CD14-positive monocyte (primary cell): ENCODE data around the gene FAM168A. TPM values are rescaled to one million over a fixed set of nuclear protein-coding genes. Genes with fewer than 3 reads are reported as not detected.
A peak's percentile ranks its signal among the peaks of the same experiment; 100 is the strongest.

ENCODE experiments used
- DNase-seq, 3 donors: peaks; one replicate each; pipeline ENCODE4 v3.0.0-alpha.2; 2011 to 2022
- H2AFZ ChIP-seq: 2 replicates; pipeline ENCODE4 v1.6.0; 2012; ENCODE audit warnings: mild to moderate bottlenecking, low read depth, low read length, inconsistent platforms; ENCODE audit not compliant: insufficient read depth, poor library complexity, severe bottlenecking
- H3K27ac ChIP-seq, 2 donors: 1 replicate in 1 of 2; 2 replicates in 1 of 2; pipeline ENCODE4 v1.5.1; 2012 to 2013; ENCODE audit warnings: low read length in 2 of 2, control low read depth in 1 of 2, inconsistent platforms in 1 of 2, low read depth in 1 of 2, mild to moderate bottlenecking in 1 of 2
- H3K27me3 ChIP-seq, 2 donors: one replicate each; pipeline versions ENCODE4 v1.6.0 to v1.6.1; 2011 to 2013; ENCODE audit warnings: low read length in 2 of 2; ENCODE audit not compliant: control insufficient read depth in 2 of 2, insufficient read depth in 2 of 2
- H3K36me3 ChIP-seq, 2 donors: replicated peaks in 1 of 2; 1 replicate in 1 of 2; 2 replicates in 1 of 2; pipeline versions ENCODE4 v1.5.1 to v1.6.1; 2012 to 2013; ENCODE audit warnings: low read length in 2 of 2, control low read depth in 1 of 2, inconsistent platforms in 1 of 2, mild to moderate bottlenecking in 1 of 2; ENCODE audit not compliant: insufficient read depth in 2 of 2, control insufficient read depth in 1 of 2
- H3K4me1 ChIP-seq, 2 donors: 1 replicate in 1 of 2; 2 replicates in 1 of 2; pipeline versions ENCODE4 v1.5.1 to v1.6.1; 2012 to 2013; ENCODE audit warnings: low read length in 2 of 2, control low read depth in 1 of 2, inconsistent platforms in 1 of 2, mild to moderate bottlenecking in 1 of 2, moderate library complexity in 1 of 2; ENCODE audit not compliant: insufficient read depth in 2 of 2, control insufficient read depth in 1 of 2
- H3K4me2 ChIP-seq: replicated peaks from 2 replicates; pipeline ENCODE3; 2012; ENCODE audit warnings: low read length, moderate library complexity, mild to moderate bottlenecking; ENCODE audit not compliant: poor library complexity, severe bottlenecking; ENCODE audit errors: extremely low read depth
- H3K4me3 ChIP-seq, 3 experiments: fragments of 200-600 bp in 1 of 3; sonication (generic) in 1 of 3; replicated peaks in 1 of 3; 1 replicate in 2 of 3; 2 replicates in 1 of 3; pipeline ENCODE4 v1.5.1; 2011 to 2013; ENCODE audit warnings: low read length in 3 of 3, mild to moderate bottlenecking in 3 of 3, control low read depth in 2 of 3, low read depth in 2 of 3, inconsistent platforms in 1 of 3, moderate library complexity in 1 of 3
- H3K79me2 ChIP-seq: 2 replicates; pipeline ENCODE4 v1.6.0; 2012; ENCODE audit warnings: mild to moderate bottlenecking, control low read depth, inconsistent platforms, low read length, moderate library complexity; ENCODE audit not compliant: insufficient read depth
- H3K9ac ChIP-seq: 2 replicates; pipeline ENCODE4 v1.6.0; 2017; ENCODE audit warnings: low read length, mild to moderate bottlenecking; ENCODE audit not compliant: insufficient read depth, poor library complexity, severe bottlenecking
- H3K9me3 ChIP-seq, 2 donors: replicated peaks in 1 of 2; 1 replicate in 1 of 2; 2 replicates in 1 of 2; pipeline versions ENCODE4 v1.5.1 to v1.6.1; 2012 to 2013; ENCODE audit warnings: low read length in 2 of 2, control low read depth in 1 of 2; ENCODE audit not compliant: control insufficient read depth in 1 of 2, insufficient read depth in 1 of 2
- H4K20me1 ChIP-seq: 2 replicates; pipeline ENCODE4 v1.6.0; 2012; ENCODE audit warnings: mild to moderate bottlenecking, low read length, control low read depth, moderate library complexity; ENCODE audit not compliant: insufficient read depth
- H3K27ac Mint-ChIP-seq, 7 donors: one replicate each; pipeline ENCODE4 v1.8.0; 2020; ENCODE audit warnings: mild to moderate bottlenecking in 7 of 7, mixed read lengths in 7 of 7, moderate library complexity in 6 of 7, inconsistent platforms in 2 of 7
- H3K27me3 Mint-ChIP-seq, 3 donors: one replicate each; pipeline ENCODE4 v1.8.0; 2021 to 2022; ENCODE audit warnings: low read depth in 3 of 3, mild to moderate bottlenecking in 3 of 3, mixed read lengths in 3 of 3, moderate library complexity in 3 of 3, inconsistent platforms in 1 of 3
- H3K36me3 Mint-ChIP-seq, 2 donors: one replicate each; pipeline ENCODE4 v1.8.0; 2020; ENCODE audit warnings: mixed read lengths in 2 of 2, inconsistent platforms in 1 of 2, mild to moderate bottlenecking in 1 of 2
- H3K4me1 Mint-ChIP-seq: one replicate; pipeline ENCODE4 v1.8.0; 2020; ENCODE audit warnings: mild to moderate bottlenecking, mixed read lengths
- H3K4me3 Mint-ChIP-seq, 2 donors: one replicate each; pipeline ENCODE4 v1.8.0; 2020; ENCODE audit warnings: mild to moderate bottlenecking in 2 of 2, mixed read lengths in 2 of 2, moderate library complexity in 1 of 2
- H3K9me3 Mint-ChIP-seq, 7 donors: one replicate each; pipeline ENCODE4 v1.8.0; 2020 to 2022; ENCODE audit warnings: mixed read lengths in 7 of 7, mild to moderate bottlenecking in 6 of 7, moderate library complexity in 6 of 7, inconsistent platforms in 2 of 7
- WGBS: methylation state at CpG from one replicate; pipeline ENCODE4 v1.1.5; 2013; ENCODE audit warnings: missing lambda C conversion rate; ENCODE audit not compliant: insufficient coverage; 5-methylcytosine and 5-hydroxymethylcytosine counted together
- intact Hi-C, 2 donors: fragments of 100-400 bp; cut with micrococcal nuclease; formaldehyde crosslinking; loops; one replicate each; pipeline versions ENCODE4 v1.15.0 to v1.15.1; 2023
- polyA plus RNA-seq, 3 donors: library from polyadenylated mRNA; depleted of rRNA in 1 of 3; unstranded in 2 of 3; stranded (reverse) in 1 of 3; fragments of 300-500 nt in 2 of 3; fragments of >200 nt in 1 of 3; fragmentation: Illumina TruSeq in 2 of 3; gene quantifications; 1 replicate in 2 of 3; 2 replicates in 1 of 3; pipeline ENCODE4 v1.2.3, GENCODE V29; 2012 to 2021
- TF ChIP-seq, protein P1 (sequence below): fragments of 200-600 bp; IDR thresholded peaks from one replicate; pipeline ENCODE4 v1.8.0; 2022; ENCODE audit warnings: antibody characterized with exemption, mild to moderate bottlenecking

The FAM168A gene
- polyA plus RNA-seq, 3 donors, result 1.4 to 13.3 (median 2.1) TPM

DNA sequence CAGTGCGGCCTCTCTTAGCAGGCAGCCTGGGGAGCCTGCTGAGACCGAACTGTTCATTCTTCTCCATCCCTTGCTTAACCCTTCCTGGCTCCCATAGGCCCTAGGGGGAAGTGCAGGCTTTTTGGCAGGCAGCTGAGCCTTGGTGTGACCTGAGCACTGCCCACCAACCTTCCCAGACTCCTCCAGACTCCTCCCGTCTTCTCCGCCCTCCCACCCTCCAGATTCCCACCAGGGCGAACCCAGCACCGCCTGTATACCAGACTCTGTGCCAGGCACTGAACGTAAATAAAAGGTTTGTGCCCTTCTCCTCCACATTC is 213.8 kb downstream of the FAM168A start:
- Mint-ChIP-seq H3K9me3 (no peaks in the 10 kb centered on the region), H3K27ac (peak overlapping the region; percentile 95 to 99 (median 98)), H3K4me1 (peaks cover 99% of the 10 kb centered on the region), H3K27me3 (no peaks in the 10 kb centered on the region), H3K36me3 (peaks cover 46 to 71% of the 10 kb centered on the region in 2 donors), H3K4me3 (peak overlapping the region; percentile 69 to 83)
- intact Hi-C loops, result no loop called here
- WGBS, result 66% methylated on average over 5 of the region's 7 CpGs
- Histone ChIP-seq H3K27me3 (no peaks in the 10 kb centered on the region), H3K36me3 (peaks cover 8 to 17% of the 10 kb centered on the region in 2 donors), H3K4me2 (peak overlapping the region; percentile 83), H4K20me1 (peaks cover 99% of the 10 kb centered on the region), H3K4me1 (peaks cover 100% of the 10 kb centered on the region in 2 donors), H3K9me3 (no peaks in the 10 kb centered on the region), H3K4me3 (peak overlapping the region in 1 of 3 experiments; percentile 95), H3K27ac (peak overlapping the region; percentile 84 to 98), H2AFZ (no peak overlapping the region), H3K9ac (peak overlapping the region; percentile 25), H3K79me2 (peaks cover 99% of the 10 kb centered on the region)
- DNase-seq, result no peak
- TF ChIP-seq, protein P1, sequence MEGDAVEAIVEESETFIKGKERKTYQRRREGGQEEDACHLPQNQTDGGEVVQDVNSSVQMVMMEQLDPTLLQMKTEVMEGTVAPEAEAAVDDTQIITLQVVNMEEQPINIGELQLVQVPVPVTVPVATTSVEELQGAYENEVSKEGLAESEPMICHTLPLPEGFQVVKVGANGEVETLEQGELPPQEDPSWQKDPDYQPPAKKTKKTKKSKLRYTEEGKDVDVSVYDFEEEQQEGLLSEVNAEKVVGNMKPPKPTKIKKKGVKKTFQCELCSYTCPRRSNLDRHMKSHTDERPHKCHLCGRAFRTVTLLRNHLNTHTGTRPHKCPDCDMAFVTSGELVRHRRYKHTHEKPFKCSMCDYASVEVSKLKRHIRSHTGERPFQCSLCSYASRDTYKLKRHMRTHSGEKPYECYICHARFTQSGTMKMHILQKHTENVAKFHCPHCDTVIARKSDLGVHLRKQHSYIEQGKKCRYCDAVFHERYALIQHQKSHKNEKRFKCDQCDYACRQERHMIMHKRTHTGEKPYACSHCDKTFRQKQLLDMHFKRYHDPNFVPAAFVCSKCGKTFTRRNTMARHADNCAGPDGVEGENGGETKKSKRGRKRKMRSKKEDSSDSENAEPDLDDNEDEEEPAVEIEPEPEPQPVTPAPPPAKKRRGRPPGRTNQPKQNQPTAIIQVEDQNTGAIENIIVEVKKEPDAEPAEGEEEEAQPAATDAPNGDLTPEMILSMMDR, result no peak

DNA sequence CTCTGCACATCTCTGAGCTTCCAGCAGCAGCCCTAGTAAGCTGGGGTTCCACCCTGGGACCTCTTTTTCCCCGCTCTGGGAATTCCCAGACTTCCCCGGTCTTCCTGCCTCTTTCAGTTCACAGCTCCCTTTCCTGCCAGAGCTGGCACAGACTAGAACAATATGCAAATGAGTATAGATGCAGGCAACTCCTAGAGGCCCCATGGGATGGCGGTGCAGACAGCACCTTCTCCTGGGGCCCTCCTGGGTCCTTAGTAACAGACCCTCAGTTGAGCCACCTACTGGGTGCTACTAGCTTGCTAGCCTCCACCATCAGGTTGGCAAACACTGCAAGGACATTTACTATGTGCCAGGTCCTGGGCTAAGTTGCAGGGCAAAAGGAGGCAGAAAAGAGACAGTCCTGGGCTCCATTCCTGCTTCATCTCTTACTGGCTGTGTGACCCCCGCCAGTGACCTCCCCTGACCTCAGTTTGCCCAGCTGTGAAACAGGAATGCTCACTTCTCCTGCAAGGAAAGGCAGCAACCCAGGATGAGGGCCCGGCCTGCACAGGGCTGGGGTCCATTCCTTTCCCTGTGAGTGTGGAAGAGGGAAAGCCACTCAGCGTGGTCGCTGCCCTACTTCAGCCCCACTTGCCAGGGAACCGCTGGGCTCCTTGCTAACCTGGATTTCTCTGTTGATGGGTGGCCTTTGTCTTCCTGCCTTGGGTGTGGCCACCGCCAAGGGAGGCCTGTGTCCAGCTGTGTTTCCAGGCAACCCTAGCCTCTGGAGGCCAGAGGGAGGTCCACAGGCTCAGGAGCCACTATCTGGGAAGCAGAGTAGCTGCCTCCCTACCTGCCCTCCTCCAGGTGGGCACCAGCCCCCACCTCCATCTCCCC is 214.4 kb downstream of the FAM168A start:
- H3K9me3 Mint-ChIP-seq, result no peaks in the 10 kb centered on the region
- 31% methylated on average over 4 of the region's 9 CpGs for WGBS
- Histone ChIP-seq H3K79me2 (peaks cover 99% of the 10 kb centered on the region), H4K20me1 (peaks cover 99% of the 10 kb centered on the region), H3K9ac (peak overlapping the region; percentile 25), H3K4me1 (peaks cover 100% of the 10 kb centered on the region in 2 donors), H3K27me3 (no peaks in the 10 kb centered on the region), H3K4me2 (peak overlapping the region; percentile 83), H3K27ac (peak overlapping the region; percentile 84 to 98), H3K4me3 (peak overlapping the region in 1 of 3 experiments; percentile 95), H3K36me3 (peaks cover 7 to 22% of the 10 kb centered on the region in 2 donors), H3K9me3 (no peaks in the 10 kb centered on the region), H2AFZ (no peak overlapping the region)
- H3K27ac Mint-ChIP-seq, result peak overlapping the region; percentile 95 to 99 (median 98)
- no peak for DNase-seq
- H3K4me1 Mint-ChIP-seq, result peaks cover 99% of the 10 kb centered on the region
- intact Hi-C loops, result no loop called here
- H3K27me3 Mint-ChIP-seq, result no peaks in the 10 kb centered on the region
- peak overlapping the region; percentile 69 to 83 for H3K4me3 Mint-ChIP-seq
- H3K36me3 Mint-ChIP-seq, result peaks cover 48 to 75% of the 10 kb centered on the region in 2 donors
- TF ChIP-seq, protein P1, result no peak
